Measurements from ENCODE around the gene ZNF683.

Gene ZNF683

DNA sequence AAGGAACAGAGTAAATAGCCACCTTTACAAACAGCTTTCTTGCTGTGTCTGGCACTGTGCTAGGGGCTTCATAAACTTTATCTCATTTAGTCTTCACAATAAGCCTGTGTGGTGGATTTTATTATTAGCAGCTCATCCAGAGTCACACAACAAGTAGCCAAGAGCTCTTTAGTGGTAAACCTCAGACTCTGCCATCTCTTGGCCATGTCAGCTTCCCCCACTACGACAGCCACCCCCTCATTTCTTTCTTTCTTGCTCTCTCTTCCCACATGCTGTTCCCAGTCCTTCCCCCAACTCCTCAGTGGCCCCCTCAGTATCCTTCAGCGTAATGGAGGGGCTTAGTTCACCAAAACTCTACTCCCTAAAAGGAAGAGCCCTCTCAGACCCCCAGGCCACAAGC, 1.2 kb upstream of the ZNF683 start:
- DNase-seq (ENCODE audit: low read depth), result no peak
- no peak for TF ChIP-seq CTCF (IDR thresholded peaks at IDR 0.05; ENCODE audit: low read depth, low read length, missing control alignments)
- in situ Hi-C loops (cut with HindIII; ENCODE audit: low sequenced_read_pairs), result no loop called here
- H3K4me3 ChIP-seq (ENCODE audit: low read depth, low read length), result no peak overlapping the region

GRCh38 chr1:26373281-26373680, 731 bp upstream of the ZNF683 start:
- TF ChIP-seq CTCF (IDR thresholded peaks at IDR 0.05; ENCODE audit: low read depth, low read length, missing control alignments), result no peak
- H3K4me3 ChIP-seq (ENCODE audit: low read depth, low read length), result no peak overlapping the region
- no peak for DNase-seq (ENCODE audit: low read depth)
- in situ Hi-C loops (cut with HindIII; ENCODE audit: low sequenced_read_pairs), result no loop called here

- no peak for DNase-seq (ENCODE audit: low read depth)
- H3K4me3 ChIP-seq (ENCODE audit: low read depth, low read length), result no peak overlapping the region
- TF ChIP-seq CTCF (IDR thresholded peaks at IDR 0.05; ENCODE audit: low read depth, low read length, missing control alignments), result no peak
- in situ Hi-C loops (cut with HindIII; ENCODE audit: low sequenced_read_pairs), result no loop called here
Measured at GRCh38 chr1:26372039-26372438, 511 bp downstream of the ZNF683 start.

DNA sequence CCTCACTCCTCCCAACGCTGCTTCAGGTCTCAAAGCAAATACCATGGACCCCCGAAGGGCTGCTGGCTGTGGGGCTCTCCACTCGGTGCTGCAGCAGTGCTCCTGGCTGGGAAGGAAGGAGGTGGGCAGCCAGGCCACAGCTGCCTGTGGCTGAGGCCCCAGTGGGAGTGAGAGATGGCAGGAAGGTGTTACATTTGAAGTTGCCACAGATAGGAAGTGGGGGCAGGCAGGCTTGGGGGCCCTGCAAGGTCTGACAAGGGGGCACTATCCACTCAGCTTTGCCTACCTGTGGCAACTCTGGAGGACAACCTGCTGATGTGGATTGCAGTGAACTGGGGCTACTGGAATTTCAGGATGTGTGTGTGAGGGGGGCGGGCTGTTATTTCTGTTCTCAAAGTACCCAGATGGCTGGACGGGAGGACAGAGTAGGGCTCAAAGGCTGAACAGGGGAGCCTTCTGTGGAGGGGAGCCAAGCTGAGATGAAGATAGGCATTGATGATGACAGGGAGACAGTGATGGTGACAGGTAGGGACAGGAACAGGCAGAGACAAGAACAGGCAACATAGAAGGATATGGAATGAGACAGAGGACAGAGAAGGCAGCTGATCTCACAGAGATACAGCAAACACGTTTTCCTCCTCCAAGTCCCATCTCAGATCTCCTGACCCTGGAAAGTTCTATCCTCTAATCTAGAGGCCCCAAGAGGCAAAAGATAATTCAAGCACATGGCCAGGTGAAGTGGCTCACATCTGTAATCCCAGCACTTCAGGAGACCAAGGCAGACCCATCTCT, 1.8 kb downstream of the ZNF683 start:
- DNase-seq (ENCODE audit: low read depth), result no peak
- no peak for TF ChIP-seq CTCF (IDR thresholded peaks at IDR 0.05; ENCODE audit: low read depth, low read length, missing control alignments)
- H3K4me3 ChIP-seq (ENCODE audit: low read depth, low read length), result no peak overlapping the region
- in situ Hi-C loops (cut with HindIII; ENCODE audit: low sequenced_read_pairs), result no loop called here

GRCh38 chr1:26368486-26368885, 4.1 kb downstream of the ZNF683 start:
- no peak for TF ChIP-seq CTCF (IDR thresholded peaks at IDR 0.05; ENCODE audit: low read depth, low read length, missing control alignments)
- H3K4me3 ChIP-seq (ENCODE audit: low read depth, low read length), result no peak overlapping the region
- in situ Hi-C loops (cut with HindIII; ENCODE audit: low sequenced_read_pairs), result no loop called here
- no peak for DNase-seq (ENCODE audit: low read depth)

DNA sequence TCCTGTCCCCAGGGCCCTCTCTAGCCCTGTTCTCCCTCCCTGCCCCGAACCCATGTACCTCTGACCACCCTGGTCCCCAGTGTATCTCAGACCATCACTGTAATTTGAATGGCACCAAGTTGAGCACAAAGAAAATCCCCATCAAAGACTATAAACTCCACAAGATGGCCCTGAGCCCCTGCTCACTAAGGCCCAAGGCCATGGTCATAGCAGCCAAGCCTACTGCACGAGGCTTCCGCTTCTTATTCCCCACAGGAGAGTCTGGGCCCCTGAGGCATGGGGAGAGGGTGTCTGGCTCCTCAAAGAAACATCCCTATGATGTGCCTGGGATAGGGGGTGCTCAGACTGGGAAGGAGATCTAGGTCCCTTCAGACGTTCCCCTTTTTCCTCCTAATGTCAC, 4.5 kb downstream of the ZNF683 start:
- in situ Hi-C loops (cut with HindIII; ENCODE audit: low sequenced_read_pairs), result no loop called here
- DNase-seq (ENCODE audit: low read depth), result no peak
- TF ChIP-seq CTCF (IDR thresholded peaks at IDR 0.05; ENCODE audit: low read depth, low read length, missing control alignments), result no peak
- H3K4me3 ChIP-seq (ENCODE audit: low read depth, low read length), result no peak overlapping the region

Measured in astrocyte of the cerebellum (primary cell).